NCI-H2171 treated with DMSO at 0.1 percent for 48 hours (cell line): Measurements from ENCODE around the gene CLDN7.

ENCODE experiments used
- DNase-seq: peaks from one replicate; lab custom pipeline; 2025; lab: John Stamatoyannopoulos, UW

The CLDN7 gene

GRCh38 chr17:7236808-7237207, 25.5 kb downstream of the CLDN7 start:
- DNase-seq: no peak

- DNase-seq: no peak
Observed at GRCh38 chr17:7235693-7236665, 26.3 kb downstream of the CLDN7 start.

- peak; percentile 97 for DNase-seq
Observed at GRCh38 chr17:7234083-7234951, 28.0 kb downstream of the CLDN7 start, which contains the start of gene DVL2. Gene DVL2, minus strand, starts transcription at chr17:7234517. Its CDS starts 255 bp downstream, at chr17:7234262.

GRCh38 chr17:7233701-7234082, 28.6 kb downstream of the CLDN7 start:
- DNase-seq: no peak

- no peak for DNase-seq
Observed at GRCh38 chr17:7232114-7232513, 30.2 kb downstream of the CLDN7 start.

GRCh38 chr17:7229504-7229903, 32.8 kb downstream of the CLDN7 start:
- no peak for DNase-seq

- DNase-seq: no peak
Observed at GRCh38 chr17:7228920-7229319, 33.4 kb downstream of the CLDN7 start.

GRCh38 chr17:7226721-7227710, 35.3 kb downstream of the CLDN7 start:
- DNase-seq: no peak

GRCh38 chr17:7225711-7226331, 36.5 kb downstream of the CLDN7 start:
- DNase-seq: no peak

- no peak for DNase-seq
Observed at GRCh38 chr17:7224661-7225111, 37.6 kb downstream of the CLDN7 start.

- DNase-seq: no peak
Observed at GRCh38 chr17:7224110-7224509, 38.2 kb downstream of the CLDN7 start.

- no peak for DNase-seq
Observed at GRCh38 chr17:7223375-7223774, 38.9 kb downstream of the CLDN7 start.

GRCh38 chr17:7222972-7223292, 39.3 kb downstream of the CLDN7 start:
- no peak for DNase-seq

GRCh38 chr17:7222093-7222971, 39.9 kb downstream of the CLDN7 start:
- no peak for DNase-seq

GRCh38 chr17:7221278-7222092, 40.8 kb downstream of the CLDN7 start:
- DNase-seq: no peak

- peak; percentile 25 for DNase-seq
Observed at GRCh38 chr17:7220593-7221277, 41.5 kb downstream of the CLDN7 start.

- peak; percentile 72 for DNase-seq
Observed at GRCh38 chr17:7219812-7220592, 42.3 kb downstream of the CLDN7 start, which contains the start of the genes ACADVL and DLG4. Gene ACADVL, plus strand, starts transcription at chr17:7219938. Its CDS starts 47 bp downstream, at chr17:7219985. Gene DLG4, minus strand, starts transcription at chr17:7219836.
